DMS53 treated with DMSO at 0.1 percent for 48 hours (cell line): ENCODE measurements around the gene MAMDC2.
"Not testable (repeated sequence)": the region's sequence is repeated elsewhere in the genome, so short reads cannot be mapped to it uniquely, and the experiment has no call there.

Source experiments
- DNase-seq: peaks from one replicate; lab custom pipeline; 2025; ENCODE audit not compliant: unreplicated experiment; lab: John Stamatoyannopoulos, UW

Gene MAMDC2

GRCh38 chr9:70035691-70036090 lies 8.0 kb upstream of the MAMDC2 start:
- no peak for DNase-seq

- no peak for DNase-seq
Observed at GRCh38 chr9:70036641-70037040, 7.0 kb upstream of the MAMDC2 start.

- not testable (repeated sequence) for DNase-seq
Observed at GRCh38 chr9:70038171-70038621, 5.5 kb upstream of the MAMDC2 start.

GRCh38 chr9:70040376-70040903 lies 3.2 kb upstream of the MAMDC2 start:
- DNase-seq = no peak

GRCh38 chr9:70042461-70043215 lies 1.0 kb upstream of the MAMDC2 start:
- DNase-seq = no peak

- DNase-seq = no peak
Observed at GRCh38 chr9:70043285-70043684, 363 bp upstream of the MAMDC2 start.

GRCh38 chr9:70044490-70045307 lies 1.1 kb downstream of the MAMDC2 start:
- DNase-seq = no peak

GRCh38 chr9:70045452-70045851 lies 1.8 kb downstream of the MAMDC2 start:
- DNase-seq = no peak

- DNase-seq = no peak
Observed at GRCh38 chr9:70046274-70047070, 2.8 kb downstream of the MAMDC2 start.

GRCh38 chr9:70049236-70049635 lies 5.6 kb downstream of the MAMDC2 start:
- no peak for DNase-seq

GRCh38 chr9:70049672-70050271 lies 6.1 kb downstream of the MAMDC2 start:
- DNase-seq = no peak

- DNase-seq = no peak
Observed at GRCh38 chr9:70052768-70053167, 9.1 kb downstream of the MAMDC2 start.

- peak; percentile 23 for DNase-seq
Observed at GRCh38 chr9:70053864-70054263, 10.2 kb downstream of the MAMDC2 start.

GRCh38 chr9:70054521-70054920 lies 10.9 kb downstream of the MAMDC2 start:
- DNase-seq = no peak

- no peak for DNase-seq
Observed at GRCh38 chr9:70055406-70056210, 12.0 kb downstream of the MAMDC2 start.

- DNase-seq = no peak
Observed at GRCh38 chr9:70056211-70056944, 12.7 kb downstream of the MAMDC2 start.

GRCh38 chr9:70058569-70059116 lies 15.0 kb downstream of the MAMDC2 start:
- DNase-seq = no peak

GRCh38 chr9:70060148-70060882 lies 16.7 kb downstream of the MAMDC2 start:
- no peak for DNase-seq
